ENCODE data around the gene LLGL2.

LLGL2 gene

DNA sequence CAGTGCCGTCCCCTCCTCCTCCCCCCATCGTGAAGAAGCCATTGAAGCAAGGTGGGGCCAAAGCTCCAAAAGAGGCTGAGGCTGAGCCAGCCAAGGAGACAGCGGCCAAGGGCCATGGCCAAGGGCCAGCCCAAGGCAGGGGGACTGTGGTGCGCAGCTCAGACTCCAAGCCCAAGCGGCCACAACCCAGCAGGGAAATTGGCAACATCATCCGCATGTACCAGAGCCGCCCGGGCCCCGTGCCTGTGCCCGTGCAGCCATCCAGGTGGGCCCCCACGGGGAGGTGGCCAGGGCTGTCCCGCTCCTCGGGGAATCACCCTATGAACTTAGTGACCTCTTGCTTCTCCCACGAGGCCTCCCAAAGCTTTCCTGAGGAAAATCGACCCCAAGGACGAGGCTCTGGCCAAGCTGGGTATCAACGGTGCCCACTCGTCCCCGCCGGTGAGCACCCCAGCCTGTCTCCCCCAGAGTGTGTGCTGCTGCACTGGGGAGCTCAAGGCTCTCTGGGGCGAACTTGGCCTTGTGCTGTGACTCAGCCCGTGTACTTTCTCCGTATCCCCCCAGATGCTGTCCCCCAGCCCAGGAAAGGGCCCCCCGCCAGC, 91.1 kb downstream of the LLGL2 start:
- no peak for FAIRE-seq

DNA sequence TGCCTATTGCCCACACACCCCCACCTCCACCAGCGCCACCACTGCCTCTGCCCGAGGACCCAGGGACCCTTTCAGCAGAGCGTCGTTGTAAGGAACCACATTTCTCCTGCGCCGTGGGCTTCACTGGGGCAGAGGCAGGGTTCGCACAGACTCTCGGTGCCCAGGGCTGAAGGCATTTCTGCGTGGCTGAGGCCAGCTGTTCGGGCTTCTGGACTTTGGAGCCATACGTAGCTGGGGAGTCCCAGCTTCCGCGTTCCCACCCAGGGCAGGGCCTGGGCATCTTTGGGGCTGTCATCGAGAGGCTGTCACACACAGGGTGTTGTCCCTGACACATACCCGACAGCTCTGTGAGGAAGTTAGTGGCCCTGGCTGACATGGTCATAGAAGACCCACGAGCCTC, 91.7 kb downstream of the LLGL2 start:
- FAIRE-seq, result no peak

DNA sequence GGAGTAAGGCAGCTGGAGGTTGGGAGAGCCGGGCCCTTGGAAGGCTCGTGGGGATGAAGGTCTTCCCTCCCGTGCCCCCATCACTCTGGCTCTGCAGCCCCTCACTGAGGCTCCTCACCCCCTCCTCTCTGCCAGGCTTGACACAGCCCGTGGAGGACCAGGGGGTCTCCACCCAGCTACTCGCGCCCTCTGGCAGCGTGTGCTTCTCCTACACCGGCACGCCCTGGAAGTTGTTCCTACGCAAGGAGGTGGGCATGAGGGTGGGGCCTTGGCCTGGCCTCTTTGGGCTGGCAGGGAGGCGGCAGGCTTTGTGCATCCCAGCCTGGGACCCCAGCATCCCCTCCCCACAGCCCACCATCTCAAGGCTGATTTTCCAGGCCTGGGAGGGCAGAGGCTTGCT, 92.2 kb downstream of the LLGL2 start:
- FAIRE-seq, result no peak

DNA sequence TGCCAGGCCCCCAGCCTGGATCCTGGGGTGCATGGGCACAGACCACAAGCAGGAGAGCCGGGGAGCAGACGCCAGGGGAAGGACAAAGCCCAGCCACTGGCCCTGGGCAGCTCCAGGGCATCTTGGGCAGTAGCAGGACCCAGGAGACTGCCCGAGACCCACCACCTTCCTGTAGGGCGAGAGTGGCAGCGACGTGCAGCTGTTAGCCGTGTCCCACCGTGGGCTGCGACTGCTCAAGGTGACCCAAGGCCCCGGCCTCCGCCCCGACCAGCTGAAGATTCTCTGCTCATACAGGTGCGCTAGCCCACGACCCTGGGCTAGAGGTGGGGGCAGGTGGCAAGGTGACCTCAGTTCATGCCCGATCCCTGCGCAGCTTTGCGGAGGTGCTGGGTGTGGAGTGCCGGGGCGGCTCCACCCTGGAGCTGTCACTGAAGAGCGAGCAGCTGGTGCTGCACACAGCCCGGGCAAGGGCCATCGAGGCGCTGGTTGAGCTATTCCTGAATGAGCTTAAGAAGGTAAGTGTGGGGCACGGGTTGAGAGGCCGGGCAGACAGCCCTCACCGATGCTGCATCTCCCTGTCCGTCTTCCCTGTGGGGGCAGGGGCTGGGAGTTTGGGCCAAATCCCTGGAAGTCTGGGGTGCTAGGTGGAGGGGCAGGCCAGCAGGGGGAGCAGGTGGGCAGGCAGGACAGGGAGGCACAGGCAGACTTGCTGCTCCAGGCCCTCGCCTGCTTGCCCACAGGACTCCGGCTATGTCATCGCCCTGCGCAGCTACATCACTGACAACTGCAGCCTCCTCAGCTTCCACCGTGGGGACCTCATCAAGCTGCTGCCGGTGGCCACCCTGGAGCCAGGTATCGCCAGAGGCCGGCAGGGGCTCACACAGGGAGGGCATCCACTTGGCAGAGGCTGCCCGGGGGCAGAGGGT, 94.3 kb downstream of the LLGL2 start:
- FAIRE-seq, result no peak

DNA sequence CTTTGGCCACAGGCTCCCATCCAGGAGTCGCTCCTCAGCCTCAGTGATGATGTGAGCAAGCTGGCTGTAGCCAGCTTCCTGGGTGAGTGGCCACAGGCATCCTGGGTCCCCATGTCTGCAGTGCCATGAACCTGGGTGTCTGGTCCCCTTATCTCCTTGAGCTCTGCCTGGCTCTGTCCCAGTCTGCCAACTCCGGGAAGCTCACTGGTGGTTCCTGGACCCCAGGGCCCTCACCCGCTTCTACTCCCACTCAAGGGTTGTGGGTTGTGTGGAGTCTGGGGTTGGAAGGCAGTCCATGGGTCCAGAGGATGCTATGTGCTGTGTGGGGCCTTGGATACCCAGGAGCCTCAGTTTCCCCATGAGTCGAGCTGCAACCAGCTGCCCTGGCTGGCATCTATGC, 96.0 kb downstream of the LLGL2 start:
- no peak for FAIRE-seq

DNA sequence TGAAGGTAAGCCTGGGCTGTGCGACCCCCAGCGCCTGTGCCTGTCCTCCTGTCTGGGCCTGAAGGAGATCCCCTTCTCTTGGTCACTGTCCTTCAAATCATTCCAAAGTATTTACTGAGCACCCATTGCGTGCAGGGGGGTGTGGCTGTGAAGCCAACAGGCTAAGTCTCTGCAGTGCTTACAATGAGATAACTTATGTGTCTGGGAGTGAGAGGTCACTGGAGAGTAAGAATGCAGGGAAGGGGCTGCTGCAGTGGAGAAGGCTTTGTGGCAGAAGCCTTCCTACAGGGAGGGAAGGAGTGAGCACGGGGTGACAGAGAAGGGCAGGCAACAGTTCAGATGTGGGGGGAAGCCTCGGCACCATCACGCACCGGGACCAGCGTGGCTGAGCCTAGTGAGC, 96.6 kb downstream of the LLGL2 start:
- no peak for FAIRE-seq

DNA sequence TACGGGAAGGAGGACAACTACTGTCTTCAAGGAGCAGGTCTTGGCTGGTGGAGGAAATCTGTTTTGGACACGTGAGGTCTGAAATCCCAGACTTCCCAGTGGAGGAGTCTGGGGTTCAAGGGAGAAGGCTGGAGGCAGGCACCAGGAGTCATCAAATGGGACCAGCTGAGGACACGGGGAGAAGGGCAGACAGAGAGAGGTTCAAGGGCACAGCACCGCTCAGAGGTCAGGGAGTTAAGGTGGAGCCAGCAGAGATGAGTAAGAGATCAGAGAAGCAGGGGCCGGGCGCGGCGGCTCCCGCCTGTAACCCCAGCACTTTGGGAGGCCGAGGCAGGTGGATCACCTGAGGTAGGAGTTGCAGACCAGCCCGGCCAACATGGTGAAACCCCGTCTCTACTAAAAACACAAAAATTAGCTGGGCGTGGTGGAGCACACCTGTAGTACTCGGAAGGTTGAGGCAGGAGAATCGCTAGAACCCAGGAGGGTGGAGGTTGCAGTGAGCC, 97.3 kb downstream of the LLGL2 start:
- FAIRE-seq, result no peak

DNA sequence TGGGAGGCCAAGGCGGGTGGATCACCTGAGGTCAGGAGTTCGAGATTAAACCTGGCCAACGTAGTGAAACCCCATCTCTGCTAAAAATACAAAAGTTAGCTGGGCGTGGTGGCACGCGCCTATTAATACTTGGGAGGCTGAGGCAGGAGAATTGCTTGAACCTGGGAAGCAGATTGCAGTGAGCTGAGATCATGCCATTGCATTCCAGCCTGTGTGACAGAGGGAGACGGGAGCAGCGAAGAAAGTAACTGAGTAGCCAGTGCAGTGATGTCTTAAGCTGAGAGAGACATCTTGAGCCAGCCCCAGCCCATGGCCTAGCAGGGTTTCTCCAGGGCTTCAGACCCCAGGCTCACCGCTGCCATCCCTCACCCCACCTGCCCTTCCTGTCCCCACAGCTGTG, 97.9 kb downstream of the LLGL2 start:
- no peak for FAIRE-seq

DNA sequence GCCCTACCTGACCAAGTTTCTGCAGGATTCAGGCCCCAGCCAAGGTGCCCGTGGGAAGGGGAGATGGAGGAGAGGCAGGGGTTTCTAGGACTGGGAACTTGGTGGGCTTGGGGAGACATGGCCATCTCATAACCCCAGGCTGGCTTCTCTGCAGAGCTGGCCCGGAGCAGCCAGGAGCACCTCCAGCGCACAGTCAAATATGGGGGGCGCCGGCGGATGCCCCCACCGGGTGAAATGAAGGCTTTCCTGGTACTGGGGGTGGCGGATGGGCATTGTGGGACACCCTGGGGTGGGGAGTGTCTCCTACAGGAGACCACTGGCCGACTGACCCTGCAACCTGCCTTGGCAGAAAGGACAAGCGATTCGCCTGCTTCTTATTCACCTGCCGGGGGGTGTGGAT, 98.5 kb downstream of the LLGL2 start:
- no peak for FAIRE-seq
